Natural killer cell treated with Interleukin-12 subunit alpha and Interleukin-12 subunit beta and Interleukin-15 and Interleukin-18, amount 100 ng/mL, for 72 hours (primary cell): ENCODE data around the gene GFAP. TPM values are rescaled to one million over a fixed set of nuclear protein-coding genes. Genes with fewer than 3 reads are reported as not detected.
A peak's percentile ranks its signal among the peaks of the same experiment; 100 is the strongest.

Source experiments
- ATAC-seq, 2 donors: fragments of 150-1000 bp; cut with Tn5 transposase in 1 of 2; sonication (Bioruptor Pico), chemical (Tn5 transposase) in 1 of 2; 2 replicates each; pipeline ENCODE4 v1.10.0; 2021
- DNase-seq: peaks from one replicate; pipeline ENCODE4 v3.0.0; 2022; ENCODE audit warnings: low spot score
- H3K27ac Mint-ChIP-seq, 2 donors: 1 replicate in 1 of 2; 2 replicates in 1 of 2; pipeline ENCODE4 v1.8.0; 2022; ENCODE audit warnings: mixed read lengths in 2 of 2, mild to moderate bottlenecking in 1 of 2, moderate library complexity in 1 of 2
- H3K27me3 Mint-ChIP-seq, 2 donors: 1 replicate in 1 of 2; 2 replicates in 1 of 2; pipeline ENCODE4 v1.8.0; 2022; ENCODE audit warnings: mixed read lengths in 2 of 2
- H3K36me3 Mint-ChIP-seq: one replicate; pipeline ENCODE4 v1.8.0; 2022; ENCODE audit warnings: mixed read lengths
- H3K4me1 Mint-ChIP-seq, 2 donors: 1 replicate in 1 of 2; 2 replicates in 1 of 2; pipeline ENCODE4 v1.8.0; 2022; ENCODE audit warnings: low read depth in 2 of 2, mixed read lengths in 2 of 2, mild to moderate bottlenecking in 1 of 2
- H3K4me3 Mint-ChIP-seq: one replicate; pipeline ENCODE4 v1.8.0; 2022; ENCODE audit warnings: mixed read lengths
- H3K9me3 Mint-ChIP-seq: 2 replicates; pipeline ENCODE4 v1.8.0; 2022; ENCODE audit warnings: mixed read lengths
- total RNA-seq, 2 donors: library from RNA; stranded (reverse); gene quantifications; one replicate each; pipeline ENCODE4 v1.2.3, GENCODE V29; 2022

The GFAP gene
- total RNA-seq, 2 donors from 2014 or later, result not detected

GRCh38 chr17:44887971-44888954 lies 27.0 kb downstream of the GFAP start:
- Mint-ChIP-seq H3K27ac (no peak overlapping the region), H3K4me1 (peaks cover 5 to 9% of the 10 kb centered on the region in 2 donors), H3K36me3 (peaks cover 11% of the 10 kb centered on the region), H3K9me3 (no peaks in the 10 kb centered on the region), H3K4me3 (no peak overlapping the region), H3K27me3 (no peaks in the 10 kb centered on the region)
- no peak for DNase-seq
- ATAC-seq, result peak; percentile 84 to 88

DNA sequence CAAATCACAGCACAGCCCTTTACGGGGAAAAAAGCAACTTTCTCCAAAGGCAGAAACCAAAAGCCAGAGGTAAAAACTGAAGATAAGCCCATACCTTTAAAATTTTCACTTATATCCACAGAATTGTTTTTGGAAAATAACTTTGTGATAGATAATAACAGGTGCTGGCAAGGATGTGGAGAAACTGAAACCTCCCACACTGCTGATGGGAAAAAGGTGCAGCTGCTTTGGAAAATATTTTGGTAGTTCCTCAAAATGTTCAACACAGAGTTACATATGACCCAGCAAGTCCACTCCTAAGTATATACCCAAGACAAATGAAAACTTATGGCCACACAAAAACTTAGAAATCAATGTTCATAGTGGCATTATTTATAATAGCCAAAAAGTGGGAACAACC lies 28.3 kb downstream of the GFAP start:
- no peak for DNase-seq
- H3K9me3 Mint-ChIP-seq, result no peaks in the 10 kb centered on the region
- H3K4me3 Mint-ChIP-seq, result no peak overlapping the region
- H3K36me3 Mint-ChIP-seq, result peaks cover 21% of the 10 kb centered on the region
- no peaks in the 10 kb centered on the region for H3K27me3 Mint-ChIP-seq
- no peak overlapping the region for H3K27ac Mint-ChIP-seq
- peaks cover 5 to 11% of the 10 kb centered on the region in 2 donors for H3K4me1 Mint-ChIP-seq
- no peak for ATAC-seq

DNA sequence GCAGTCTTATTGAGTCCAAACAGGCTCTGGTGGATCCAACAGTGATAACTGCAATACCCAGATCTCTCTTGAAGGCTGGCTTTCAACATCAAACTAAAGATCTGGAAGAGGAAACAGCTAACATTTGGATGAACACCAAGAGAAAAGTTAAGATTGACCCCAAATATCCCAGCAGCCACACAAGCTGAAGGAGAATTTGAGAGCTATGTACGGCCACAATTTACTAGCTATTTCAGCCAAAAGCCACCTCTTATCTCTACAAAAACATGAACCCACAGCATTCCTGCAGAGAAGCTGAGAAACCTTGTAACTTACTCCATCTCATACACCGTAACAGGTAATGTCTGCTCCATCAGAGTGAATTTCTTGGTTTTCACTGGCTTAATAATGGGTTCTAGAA lies 30.4 kb downstream of the GFAP start:
- no peak for DNase-seq
- Mint-ChIP-seq H3K4me1 (peaks cover 0 to 7% of the 10 kb centered on the region in 2 donors), H3K4me3 (no peak overlapping the region), H3K36me3 (peaks cover 27% of the 10 kb centered on the region), H3K27me3 (no peaks in the 10 kb centered on the region), H3K27ac (no peak overlapping the region), H3K9me3 (no peaks in the 10 kb centered on the region)
- ATAC-seq, result no peak

DNA sequence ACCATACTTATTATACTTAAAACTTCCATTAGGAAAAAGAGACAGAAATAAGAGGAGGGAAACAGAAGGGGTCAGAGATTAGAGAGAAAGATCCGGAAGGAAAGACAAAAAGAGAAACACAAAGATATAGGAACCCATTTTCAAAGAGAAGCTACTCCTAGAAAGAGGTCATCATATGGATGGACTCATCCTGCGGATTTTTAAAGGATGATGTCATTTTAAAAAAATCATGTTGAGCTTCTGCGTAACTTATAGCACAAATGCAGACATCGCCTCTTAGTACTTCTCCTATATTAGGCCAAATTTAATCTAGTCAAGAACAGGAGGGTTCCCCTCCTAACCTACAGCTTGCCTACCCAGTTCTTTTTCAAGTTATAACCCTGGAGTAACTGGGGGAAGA lies 34.2 kb downstream of the GFAP start:
- no peak for DNase-seq
- no peak for ATAC-seq
- H3K4me1 Mint-ChIP-seq, result peaks cover 0 to 3% of the 10 kb centered on the region in 2 donors
- H3K27me3 Mint-ChIP-seq, result no peaks in the 10 kb centered on the region
- H3K4me3 Mint-ChIP-seq, result no peak overlapping the region
- H3K9me3 Mint-ChIP-seq, result no peaks in the 10 kb centered on the region
- no peak overlapping the region for H3K27ac Mint-ChIP-seq
- H3K36me3 Mint-ChIP-seq, result peaks cover 34% of the 10 kb centered on the region

- Mint-ChIP-seq H3K4me1 (peaks cover 0 to 3% of the 10 kb centered on the region in 2 donors), H3K36me3 (peaks cover 38% of the 10 kb centered on the region), H3K27me3 (no peaks in the 10 kb centered on the region), H3K27ac (no peak overlapping the region), H3K4me3 (no peak overlapping the region), H3K9me3 (no peaks in the 10 kb centered on the region)
- DNase-seq (no peak), ATAC-seq (no peak)
Measured at GRCh38 chr17:44880062-44880461, 35.2 kb downstream of the GFAP start.

GRCh38 chr17:44879376-44879775 lies 35.9 kb downstream of the GFAP start:
- DNase-seq (no peak), ATAC-seq (no peak)
- Mint-ChIP-seq H3K4me1 (peaks cover 0 to 3% of the 10 kb centered on the region in 2 donors), H3K27me3 (no peaks in the 10 kb centered on the region), H3K4me3 (no peak overlapping the region), H3K36me3 (peaks cover 38% of the 10 kb centered on the region), H3K9me3 (no peaks in the 10 kb centered on the region), H3K27ac (no peak overlapping the region)

GRCh38 chr17:44878627-44879221 lies 36.6 kb downstream of the GFAP start:
- Mint-ChIP-seq H3K27ac (no peak overlapping the region), H3K36me3 (peaks cover 36% of the 10 kb centered on the region)
- no peak for ATAC-seq

GRCh38 chr17:44877121-44877520 lies 38.2 kb downstream of the GFAP start:
- no peaks in the 10 kb centered on the region for H3K27me3 Mint-ChIP-seq
- H3K4me3 Mint-ChIP-seq, result no peak overlapping the region
- no peaks in the 10 kb centered on the region for H3K4me1 Mint-ChIP-seq
- H3K27ac Mint-ChIP-seq, result no peak overlapping the region
- ATAC-seq (no peak), DNase-seq (no peak)
- peaks cover 27% of the 10 kb centered on the region for H3K36me3 Mint-ChIP-seq
- H3K9me3 Mint-ChIP-seq, result no peaks in the 10 kb centered on the region

More at GRCh38 chr17:44878627-44879221, 36.6 kb downstream of the GFAP start:
- Mint-ChIP-seq H3K9me3 (no peaks in the 10 kb centered on the region), H3K4me1 (peaks cover 0 to 3% of the 10 kb centered on the region in 2 donors), H3K4me3 (no peak overlapping the region), H3K27me3 (no peaks in the 10 kb centered on the region)
- no peak for DNase-seq

DNA sequence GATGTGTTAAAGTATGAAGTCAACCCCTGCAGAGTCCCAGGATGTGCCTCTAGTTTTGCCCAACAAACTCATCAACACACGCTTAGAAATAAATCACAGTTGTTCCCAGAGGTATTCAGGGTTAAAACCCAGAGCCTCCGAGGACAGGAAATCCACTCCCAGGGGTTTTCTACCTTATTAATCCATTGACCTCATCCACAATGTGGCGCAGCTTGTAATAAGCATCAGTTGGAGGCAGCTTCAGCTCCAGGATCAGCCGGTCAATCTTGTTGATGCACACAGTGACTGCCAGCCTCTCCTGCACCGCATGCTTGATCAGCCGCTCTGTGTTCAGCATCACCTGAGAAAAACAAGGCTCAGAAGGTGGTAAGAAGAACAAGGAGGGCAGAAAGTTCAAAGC lies 39.5 kb downstream of the GFAP start:
- ATAC-seq, result no peak
- no peaks in the 10 kb centered on the region for H3K9me3 Mint-ChIP-seq
- DNase-seq, result no peak
- peaks cover 24% of the 10 kb centered on the region for H3K36me3 Mint-ChIP-seq
- no peak overlapping the region for H3K4me3 Mint-ChIP-seq
- H3K27ac Mint-ChIP-seq, result no peak overlapping the region
- no peaks in the 10 kb centered on the region for H3K27me3 Mint-ChIP-seq
- no peaks in the 10 kb centered on the region for H3K4me1 Mint-ChIP-seq

DNA sequence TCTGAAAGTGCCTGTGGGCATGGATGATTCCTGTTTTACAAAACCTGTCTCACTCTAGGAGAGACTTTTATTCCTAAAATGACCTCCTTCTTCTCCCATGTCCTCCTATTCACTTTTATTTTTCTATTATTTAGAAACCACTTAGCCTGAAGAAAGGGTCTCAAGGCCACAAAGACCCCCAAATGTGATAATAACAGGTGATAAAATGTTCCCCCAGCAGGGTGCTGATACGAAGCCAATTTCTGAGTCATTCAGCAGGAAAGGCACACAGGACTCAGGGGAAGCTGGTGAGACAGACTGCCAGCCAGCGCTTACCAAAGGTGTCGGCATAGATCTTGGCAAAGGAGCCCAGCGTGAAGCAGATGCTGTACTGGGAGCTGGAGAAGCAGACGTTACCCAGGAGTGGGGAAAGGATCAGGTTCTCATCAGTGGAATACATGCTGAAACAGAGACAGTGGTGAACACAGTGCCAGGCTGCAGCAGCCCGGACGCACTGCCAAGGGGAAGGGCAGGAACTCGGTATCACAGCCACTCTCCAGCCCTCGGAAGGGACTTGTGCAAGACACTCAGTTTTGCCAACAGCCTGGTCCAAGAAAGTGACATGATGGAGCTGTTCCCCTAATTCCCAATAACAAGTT lies 43.0 kb downstream of the GFAP start:
- ATAC-seq (no peak), DNase-seq (no peak)
- H3K36me3 Mint-ChIP-seq, result peaks cover 30% of the 10 kb centered on the region
- H3K27ac Mint-ChIP-seq, result no peak overlapping the region
- H3K4me3 Mint-ChIP-seq, result no peak overlapping the region
- no peaks in the 10 kb centered on the region for H3K27me3 Mint-ChIP-seq
- no peaks in the 10 kb centered on the region for H3K9me3 Mint-ChIP-seq
- H3K4me1 Mint-ChIP-seq, result no peaks in the 10 kb centered on the region

GRCh38 chr17:44871556-44871955 lies 43.7 kb downstream of the GFAP start:
- Mint-ChIP-seq H3K27ac (no peak overlapping the region), H3K9me3 (no peaks in the 10 kb centered on the region), H3K4me1 (no peaks in the 10 kb centered on the region), H3K4me3 (no peak overlapping the region), H3K27me3 (no peaks in the 10 kb centered on the region), H3K36me3 (peaks cover 30% of the 10 kb centered on the region)
- ATAC-seq (no peak), DNase-seq (no peak)

DNA sequence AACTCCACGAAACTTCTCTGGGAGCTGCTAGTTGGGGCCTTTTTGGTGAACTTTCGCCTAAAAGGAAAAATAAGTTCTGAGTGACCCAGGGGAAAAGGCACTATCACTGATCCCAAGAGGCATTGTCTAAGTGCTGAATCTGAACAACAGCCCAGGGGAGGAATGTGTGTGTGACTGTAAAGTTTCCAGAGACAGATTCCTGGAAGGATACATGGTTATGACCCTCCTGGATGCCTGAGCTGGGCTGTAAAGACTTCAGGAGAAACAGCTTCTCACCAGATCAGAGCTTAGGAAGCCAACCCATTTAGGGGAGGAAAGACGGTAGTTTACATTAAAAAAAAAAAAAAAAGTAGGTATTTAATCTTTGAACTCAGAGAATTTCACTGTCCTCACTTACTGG lies 47.5 kb downstream of the GFAP start:
- Mint-ChIP-seq H3K4me3 (no peak overlapping the region), H3K27ac (no peak overlapping the region), H3K27me3 (no peaks in the 10 kb centered on the region), H3K9me3 (no peaks in the 10 kb centered on the region), H3K4me1 (no peaks in the 10 kb centered on the region), H3K36me3 (peaks cover 36% of the 10 kb centered on the region)
- DNase-seq (no peak), ATAC-seq (no peak)

- H3K27ac Mint-ChIP-seq, result no peak overlapping the region
- no peak for ATAC-seq
- no peaks in the 10 kb centered on the region for H3K27me3 Mint-ChIP-seq
- DNase-seq, result no peak
- no peaks in the 10 kb centered on the region for H3K4me1 Mint-ChIP-seq
- H3K36me3 Mint-ChIP-seq, result peaks cover 28% of the 10 kb centered on the region
- no peak overlapping the region for H3K4me3 Mint-ChIP-seq
- no peaks in the 10 kb centered on the region for H3K9me3 Mint-ChIP-seq
Measured at GRCh38 chr17:44865931-44866330, 49.4 kb downstream of the GFAP start.

GRCh38 chr17:44865231-44865660 lies 50.1 kb downstream of the GFAP start:
- ATAC-seq, result peak in 1 of 2 donors; percentile 46
- DNase-seq, result peak; percentile 70
- Mint-ChIP-seq H3K27ac (no peak overlapping the region), H3K27me3 (no peaks in the 10 kb centered on the region), H3K9me3 (no peaks in the 10 kb centered on the region), H3K4me1 (no peaks in the 10 kb centered on the region), H3K36me3 (peaks cover 33% of the 10 kb centered on the region), H3K4me3 (no peak overlapping the region)
